ENCODE data around the gene B4GALT4.
A peak's percentile ranks its signal among the peaks of the same experiment; 100 is the strongest.
"Not testable (repeated sequence)": the region's sequence is repeated elsewhere in the genome, so short reads cannot be mapped to it uniquely, and the experiment has no call there.

B4GALT4 gene

DNA sequence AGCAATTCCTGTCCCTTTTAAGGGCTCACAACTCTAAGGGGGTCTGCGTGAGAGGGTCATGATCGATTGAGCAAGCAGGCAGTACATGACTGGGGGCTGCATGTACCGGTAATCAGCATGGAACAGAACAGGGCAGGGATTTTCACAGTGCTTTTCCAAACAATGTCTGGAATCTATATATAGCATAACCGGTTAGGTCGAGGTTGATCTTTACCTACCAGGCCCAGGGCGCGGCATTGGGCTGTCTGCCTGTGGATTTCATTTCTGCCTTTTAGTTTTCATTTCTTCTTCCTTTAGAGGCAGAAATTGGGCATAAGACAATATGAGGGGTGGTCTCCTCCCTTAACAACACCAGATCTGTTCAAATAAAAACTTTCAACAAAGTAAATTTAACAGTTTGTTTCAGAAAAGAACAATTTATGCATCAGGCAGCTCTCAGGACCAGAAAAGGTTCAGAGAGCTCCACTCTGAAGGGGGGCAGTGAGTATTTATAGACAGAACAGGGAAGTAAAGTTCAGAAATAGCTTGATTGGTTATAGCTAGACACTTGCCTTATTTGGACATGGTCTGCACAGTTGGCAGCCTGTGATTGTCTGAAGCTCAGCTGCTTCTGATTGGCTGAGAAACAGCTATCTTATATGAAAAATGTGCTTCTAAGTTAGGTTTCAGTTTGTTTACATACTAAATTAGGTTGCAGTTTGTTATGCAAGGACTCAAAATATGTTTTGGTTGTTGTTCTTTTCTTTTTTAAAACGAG, 17.2 kb upstream of the B4GALT4 start:
- Histone ChIP-seq H3K9me3 (ENCODE audit: control insufficient read depth, insufficient read depth, low read depth, low read length) (peaks cover 10% of the 10 kb centered on the region), H3K36me3 (ENCODE audit: control insufficient read depth, insufficient read depth, low read length) (no peaks in the 10 kb centered on the region), H3K4me3 (ENCODE audit: low read depth, low read length) (no peak overlapping the region), H3K4me1 (ENCODE audit: control insufficient read depth, insufficient read depth, low read length) (peaks cover 25% of the 10 kb centered on the region; the same call in 1 of the 2 replicates), H3K9ac (ENCODE audit: low read length) (no peak overlapping the region), H3K27me3 (ENCODE audit: control insufficient read depth, insufficient read depth, low read length) (no peaks in the 10 kb centered on the region), H3K27ac (ENCODE audit: low read depth, low read length) (peak overlapping the region; percentile 90)

DNA sequence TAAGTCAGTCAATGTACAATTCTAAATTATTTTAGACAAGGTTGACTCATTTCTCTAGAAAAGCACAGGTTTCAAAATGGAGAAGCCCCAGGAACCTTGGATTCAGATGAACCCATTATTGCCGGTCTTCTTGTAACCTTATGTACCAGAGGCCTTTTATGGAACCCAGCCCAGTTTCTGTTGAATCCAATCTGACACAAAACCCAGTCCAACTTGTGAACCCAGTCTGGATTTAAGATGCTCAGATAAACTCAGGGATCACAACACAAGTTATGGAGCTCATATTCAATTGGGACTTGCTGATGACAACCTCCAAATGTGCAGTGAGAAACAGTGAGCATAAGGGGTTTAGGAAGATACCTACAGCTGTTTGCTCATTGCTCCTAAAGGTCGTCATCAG, 16.4 kb upstream of the B4GALT4 start:
- H3K4me3 ChIP-seq (ENCODE audit: low read depth, low read length), result no peak overlapping the region
- no peak overlapping the region for H3K9ac ChIP-seq (ENCODE audit: low read length)
- H3K36me3 ChIP-seq (ENCODE audit: control insufficient read depth, insufficient read depth, low read length), result no peaks in the 10 kb centered on the region
- peak overlapping the region; percentile 90 for H3K27ac ChIP-seq (ENCODE audit: low read depth, low read length)
- peaks cover 11% of the 10 kb centered on the region for H3K9me3 ChIP-seq (ENCODE audit: control insufficient read depth, insufficient read depth, low read depth, low read length)
- no peaks in the 10 kb centered on the region for H3K27me3 ChIP-seq (ENCODE audit: control insufficient read depth, insufficient read depth, low read length)
- peaks cover 25% of the 10 kb centered on the region; the same call in 1 of the 2 replicates for H3K4me1 ChIP-seq (ENCODE audit: control insufficient read depth, insufficient read depth, low read length)

DNA sequence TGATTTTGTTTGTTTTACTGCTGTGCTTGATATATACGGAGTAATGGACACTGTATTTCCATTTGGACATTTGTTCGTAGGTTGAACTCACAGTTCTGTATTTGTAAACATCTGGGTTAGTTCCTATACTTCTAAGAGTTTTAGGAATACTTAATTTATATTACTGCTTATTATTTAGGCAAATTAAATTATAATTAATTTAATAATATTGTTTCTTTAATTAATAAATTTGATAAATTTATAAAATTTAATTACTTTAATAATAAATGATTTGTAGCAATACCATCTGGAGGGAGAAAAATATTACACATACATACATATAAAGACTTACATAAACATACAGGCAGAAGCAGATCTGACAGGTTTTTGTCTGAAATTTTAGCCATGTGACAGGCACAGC, 14.5 kb upstream of the B4GALT4 start:
- Histone ChIP-seq H3K27ac (ENCODE audit: low read depth, low read length) (peak overlapping the region; percentile 90), H3K4me1 (ENCODE audit: control insufficient read depth, insufficient read depth, low read length) (peaks cover 20% of the 10 kb centered on the region; the same call in 1 of the 2 replicates), H3K9me3 (ENCODE audit: control insufficient read depth, insufficient read depth, low read depth, low read length) (peaks cover 15% of the 10 kb centered on the region), H3K4me3 (ENCODE audit: low read depth, low read length) (no peak overlapping the region), H3K27me3 (ENCODE audit: control insufficient read depth, insufficient read depth, low read length) (no peaks in the 10 kb centered on the region), H3K36me3 (ENCODE audit: control insufficient read depth, insufficient read depth, low read length) (no peaks in the 10 kb centered on the region), H3K9ac (ENCODE audit: low read length) (no peak overlapping the region)

DNA sequence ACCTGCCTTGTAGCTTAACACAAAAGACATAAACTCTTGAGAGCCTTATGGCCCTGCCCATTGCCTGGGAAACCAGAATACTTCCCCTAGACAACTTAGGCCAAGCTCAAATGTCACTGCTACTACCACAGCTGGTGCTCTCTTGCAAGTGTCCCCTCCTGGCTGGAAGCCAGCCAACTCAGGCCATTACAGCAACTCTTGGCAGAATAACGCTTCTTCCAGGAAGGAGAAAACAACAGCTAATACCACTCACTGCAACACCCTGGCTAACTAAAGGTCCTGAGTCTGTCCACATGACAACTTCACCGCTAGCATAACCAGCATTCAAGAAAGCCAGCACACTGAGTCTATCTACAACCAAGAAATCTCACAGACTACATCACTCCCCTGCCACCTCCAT, 5.1 kb upstream of the B4GALT4 start:
- Histone ChIP-seq H3K4me1 (ENCODE audit: control insufficient read depth, insufficient read depth, low read length) (no peaks in the 10 kb centered on the region), H3K27me3 (ENCODE audit: control insufficient read depth, insufficient read depth, low read length) (no peaks in the 10 kb centered on the region), H3K27ac (ENCODE audit: low read depth, low read length) (no peak overlapping the region), H3K4me3 (ENCODE audit: low read depth, low read length) (no peak overlapping the region), H3K9ac (ENCODE audit: low read length) (no peak overlapping the region), H3K9me3 (ENCODE audit: control insufficient read depth, insufficient read depth, low read depth, low read length) (peaks cover 21% of the 10 kb centered on the region; the same call in 1 of the 2 replicates), H3K36me3 (ENCODE audit: control insufficient read depth, insufficient read depth, low read length) (no peaks in the 10 kb centered on the region)

DNA sequence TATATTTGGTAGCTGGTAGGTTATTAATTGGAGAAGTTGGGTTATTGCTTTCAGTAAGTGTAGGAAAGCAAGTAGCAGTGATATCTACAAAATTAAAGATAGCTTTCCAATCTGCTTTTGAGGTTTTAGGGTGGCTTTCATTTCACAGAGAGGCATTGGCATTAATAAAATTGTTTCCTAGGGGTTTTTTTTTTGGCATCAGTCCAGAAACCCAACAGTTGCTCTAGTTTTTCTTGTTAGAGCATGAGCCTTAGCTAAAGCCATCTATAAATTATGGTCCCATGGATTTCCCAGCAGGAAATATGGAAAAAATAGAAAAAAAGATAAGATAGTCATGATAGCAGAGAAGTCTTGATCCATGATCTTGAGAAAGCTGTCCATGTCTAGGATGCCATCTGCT, 3.0 kb upstream of the B4GALT4 start:
- Histone ChIP-seq H3K27ac (ENCODE audit: low read depth, low read length) (no peak overlapping the region), H3K36me3 (ENCODE audit: control insufficient read depth, insufficient read depth, low read length) (no peaks in the 10 kb centered on the region), H3K4me1 (ENCODE audit: control insufficient read depth, insufficient read depth, low read length) (no peaks in the 10 kb centered on the region), H3K9me3 (ENCODE audit: control insufficient read depth, insufficient read depth, low read depth, low read length) (peaks cover 9% of the 10 kb centered on the region; the same call in 1 of the 2 replicates), H3K9ac (ENCODE audit: low read length) (no peak overlapping the region), H3K4me3 (ENCODE audit: low read depth, low read length) (no peak overlapping the region), H3K27me3 (ENCODE audit: control insufficient read depth, insufficient read depth, low read length) (no peaks in the 10 kb centered on the region)

DNA sequence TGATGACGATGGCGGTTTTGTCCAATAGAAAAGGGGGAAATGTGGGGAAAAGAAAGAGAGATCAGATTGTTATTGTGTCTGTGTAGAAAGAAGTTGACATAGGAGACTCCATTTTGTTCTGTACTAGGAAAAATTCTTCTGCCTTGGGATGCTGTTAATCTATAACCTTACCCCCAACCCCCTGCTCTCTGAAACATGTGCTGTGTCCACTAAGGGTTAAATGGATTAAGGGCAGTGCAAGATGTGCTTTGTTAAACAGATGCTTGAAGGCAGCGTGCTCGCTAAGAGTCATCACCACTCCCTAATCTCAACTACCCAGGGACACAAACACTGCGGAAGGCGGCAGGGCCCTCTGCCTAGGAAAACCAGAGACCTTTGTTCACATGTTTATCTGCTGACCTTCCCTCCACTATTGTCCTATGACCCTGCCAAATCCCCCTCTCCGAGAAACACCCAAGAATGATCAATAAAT, 2.4 kb upstream of the B4GALT4 start:
- H3K4me1 ChIP-seq (ENCODE audit: control insufficient read depth, insufficient read depth, low read length); H3K27ac ChIP-seq (ENCODE audit: low read depth, low read length); H3K9ac ChIP-seq (ENCODE audit: low read length); H3K27me3 ChIP-seq (ENCODE audit: control insufficient read depth, insufficient read depth, low read length); H3K4me3 ChIP-seq (ENCODE audit: low read depth, low read length); H3K36me3 ChIP-seq (ENCODE audit: control insufficient read depth, insufficient read depth, low read length); H3K9me3 ChIP-seq (ENCODE audit: control insufficient read depth, insufficient read depth, low read depth, low read length): not testable (repeated sequence)

DNA sequence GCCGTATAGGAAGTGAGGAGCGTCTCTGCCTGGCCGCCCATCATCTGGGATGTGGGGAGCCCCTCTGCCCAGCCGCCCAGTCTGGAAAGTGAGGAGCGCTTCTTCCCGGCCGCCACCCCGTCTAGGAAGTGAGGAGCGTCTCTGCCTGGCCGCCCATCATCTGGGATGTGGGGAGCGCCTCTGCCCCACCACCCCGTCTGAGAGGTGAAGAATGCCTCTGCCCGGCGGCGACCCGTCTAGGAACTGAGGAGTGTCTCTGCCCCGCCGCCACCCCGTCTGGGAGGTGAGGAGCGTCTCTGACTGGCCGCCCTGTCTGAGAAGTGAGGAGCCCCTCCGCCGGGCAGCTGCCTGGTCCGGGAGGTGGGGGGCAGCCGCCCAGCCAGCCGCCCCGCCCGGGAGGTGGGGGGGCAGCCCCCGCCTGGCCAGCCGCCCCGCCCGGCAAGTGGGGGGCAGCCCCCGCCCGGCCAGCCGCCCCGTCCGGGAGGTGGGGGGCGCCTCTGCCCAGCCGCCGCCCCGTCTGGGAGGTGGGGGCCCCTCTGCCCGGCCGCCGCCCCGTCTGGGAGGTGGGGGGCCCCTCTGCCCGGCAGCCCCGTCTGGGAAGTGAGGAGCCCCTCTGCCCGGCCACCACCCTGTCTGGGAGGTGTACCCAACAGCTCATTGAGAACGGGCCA, 1.8 kb upstream of the B4GALT4 start:
- H3K27me3 ChIP-seq (ENCODE audit: control insufficient read depth, insufficient read depth, low read length); H3K9me3 ChIP-seq (ENCODE audit: control insufficient read depth, insufficient read depth, low read depth, low read length); H3K36me3 ChIP-seq (ENCODE audit: control insufficient read depth, insufficient read depth, low read length); H3K4me3 ChIP-seq (ENCODE audit: low read depth, low read length); H3K27ac ChIP-seq (ENCODE audit: low read depth, low read length); H3K4me1 ChIP-seq (ENCODE audit: control insufficient read depth, insufficient read depth, low read length); H3K9ac ChIP-seq (ENCODE audit: low read length): not testable (repeated sequence)

DNA sequence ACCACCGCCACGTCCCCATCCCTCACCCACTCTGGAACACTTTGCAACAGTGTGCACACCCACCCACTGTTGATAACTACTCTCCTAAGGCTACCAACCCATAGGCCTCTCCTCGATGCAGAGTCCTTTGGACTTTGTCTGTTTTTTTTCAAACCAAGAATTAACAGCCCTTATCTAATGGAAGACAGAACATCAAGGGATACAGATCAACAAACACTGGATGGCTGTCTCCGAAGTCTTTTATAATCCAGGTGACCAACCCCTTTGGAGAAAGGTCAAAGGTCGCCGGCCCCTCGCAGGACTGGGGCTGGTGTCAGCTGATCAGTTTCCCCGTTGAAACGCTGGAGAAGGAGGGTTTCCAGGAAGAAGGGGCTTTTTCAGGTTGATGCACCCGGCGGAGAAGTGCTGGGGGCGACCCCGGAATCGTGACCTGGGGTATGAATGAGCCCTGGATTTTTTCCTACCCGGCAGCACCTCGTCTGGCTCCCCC, 532 bp downstream of the B4GALT4 start:
- Histone ChIP-seq H3K9ac (ENCODE audit: low read length) (peak overlapping the region; percentile 70), H3K4me1 (ENCODE audit: control insufficient read depth, insufficient read depth, low read length) (no peaks in the 10 kb centered on the region), H3K27me3 (ENCODE audit: control insufficient read depth, insufficient read depth, low read length) (no peaks in the 10 kb centered on the region), H3K27ac (ENCODE audit: low read depth, low read length) (peak overlapping the region; percentile 90; the same call in 1 of the 2 replicates), H3K4me3 (ENCODE audit: low read depth, low read length) (peak overlapping the region; percentile 64), H3K9me3 (ENCODE audit: control insufficient read depth, insufficient read depth, low read depth, low read length) (no peaks in the 10 kb centered on the region), H3K36me3 (ENCODE audit: control insufficient read depth, insufficient read depth, low read length) (peaks cover 23% of the 10 kb centered on the region)

DNA sequence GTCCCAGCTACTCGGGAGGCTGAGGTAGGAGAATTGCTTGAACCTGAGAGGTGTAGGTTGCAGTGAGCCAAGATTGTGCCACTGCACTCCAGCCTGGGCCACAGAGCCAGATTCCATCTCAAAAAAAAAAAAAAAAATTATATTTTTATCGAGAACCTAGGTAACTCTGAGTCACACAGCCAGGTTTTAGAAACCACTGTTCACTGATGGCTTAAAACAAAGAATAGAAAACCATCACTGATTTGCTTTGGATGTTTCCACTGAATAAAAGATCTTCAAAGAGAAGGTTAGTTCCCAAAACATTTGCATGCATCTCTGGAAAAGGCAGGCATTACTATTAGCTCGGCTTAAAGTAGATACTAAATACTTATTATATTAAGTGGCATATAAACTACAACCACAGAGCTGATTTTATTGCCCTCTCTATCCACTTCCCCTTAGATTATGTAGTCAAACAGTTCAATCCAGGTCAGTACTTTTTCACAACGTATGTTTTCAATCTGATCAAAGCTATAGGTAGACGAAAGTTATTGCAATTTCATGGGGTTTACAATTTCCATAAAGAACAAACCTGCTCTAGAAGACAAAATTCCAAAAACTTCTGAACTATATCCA, 1.4 kb downstream of the B4GALT4 start:
- H3K4me3 ChIP-seq (ENCODE audit: low read depth, low read length), result peak overlapping the region; percentile 64
- H3K9ac ChIP-seq (ENCODE audit: low read length), result peak overlapping the region; percentile 32
- peaks cover 31% of the 10 kb centered on the region for H3K36me3 ChIP-seq (ENCODE audit: control insufficient read depth, insufficient read depth, low read length)
- H3K4me1 ChIP-seq (ENCODE audit: control insufficient read depth, insufficient read depth, low read length), result no peaks in the 10 kb centered on the region
- H3K9me3 ChIP-seq (ENCODE audit: control insufficient read depth, insufficient read depth, low read depth, low read length), result no peaks in the 10 kb centered on the region
- no peaks in the 10 kb centered on the region for H3K27me3 ChIP-seq (ENCODE audit: control insufficient read depth, insufficient read depth, low read length)
- H3K27ac ChIP-seq (ENCODE audit: low read depth, low read length), result no peak overlapping the region

DNA sequence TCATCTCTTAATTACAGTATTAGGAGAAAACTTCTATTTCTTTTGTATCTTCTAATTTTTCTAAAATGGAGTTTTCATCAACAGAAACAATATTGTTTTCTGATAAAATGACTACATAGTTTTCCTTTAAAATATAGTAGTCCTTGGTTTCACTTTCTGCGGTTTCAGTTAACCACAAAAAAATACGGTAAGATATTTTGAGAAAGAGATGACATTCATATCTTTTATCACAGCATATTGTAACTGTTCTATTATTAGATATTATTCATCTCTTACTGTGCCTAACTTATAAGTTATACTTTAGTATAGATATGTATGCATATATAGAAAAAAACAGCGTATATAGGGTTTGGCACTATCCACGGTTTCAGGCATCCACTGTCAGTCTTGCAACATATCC, 2.3 kb downstream of the B4GALT4 start:
- Histone ChIP-seq H3K27ac (ENCODE audit: low read depth, low read length) (no peak overlapping the region), H3K4me3 (ENCODE audit: low read depth, low read length) (no peak overlapping the region), H3K27me3 (ENCODE audit: control insufficient read depth, insufficient read depth, low read length) (no peaks in the 10 kb centered on the region), H3K36me3 (ENCODE audit: control insufficient read depth, insufficient read depth, low read length) (peaks cover 40% of the 10 kb centered on the region), H3K4me1 (ENCODE audit: control insufficient read depth, insufficient read depth, low read length) (no peaks in the 10 kb centered on the region), H3K9me3 (ENCODE audit: control insufficient read depth, insufficient read depth, low read depth, low read length) (no peaks in the 10 kb centered on the region), H3K9ac (ENCODE audit: low read length) (no peak overlapping the region)

DNA sequence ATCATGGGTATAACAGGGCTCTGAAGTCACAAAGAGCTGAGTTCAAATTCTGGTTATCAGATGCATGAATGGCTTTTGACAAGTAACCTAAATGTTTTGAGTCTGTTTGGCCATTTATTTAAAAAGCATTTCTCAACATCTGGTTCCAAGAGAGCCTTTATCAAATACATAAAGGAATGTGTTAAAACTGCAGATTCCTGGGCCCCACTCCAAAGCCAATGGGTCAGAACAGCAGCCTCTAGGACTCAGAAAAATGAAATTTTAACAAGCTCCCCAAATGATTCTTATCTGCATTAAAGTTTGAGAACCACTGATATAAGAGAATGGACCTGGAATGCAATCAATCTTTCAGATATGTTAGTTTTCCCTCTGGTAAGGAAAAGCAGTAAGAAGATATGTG, 3.4 kb downstream of the B4GALT4 start:
- peaks cover 49% of the 10 kb centered on the region for H3K36me3 ChIP-seq (ENCODE audit: control insufficient read depth, insufficient read depth, low read length)
- no peaks in the 10 kb centered on the region for H3K4me1 ChIP-seq (ENCODE audit: control insufficient read depth, insufficient read depth, low read length)
- H3K9me3 ChIP-seq (ENCODE audit: control insufficient read depth, insufficient read depth, low read depth, low read length), result no peaks in the 10 kb centered on the region
- no peak overlapping the region for H3K27ac ChIP-seq (ENCODE audit: low read depth, low read length)
- no peak overlapping the region for H3K9ac ChIP-seq (ENCODE audit: low read length)
- H3K27me3 ChIP-seq (ENCODE audit: control insufficient read depth, insufficient read depth, low read length), result no peaks in the 10 kb centered on the region
- H3K4me3 ChIP-seq (ENCODE audit: low read depth, low read length), result no peak overlapping the region
